ENCODE results near the gene CHPF. TPM values are rescaled to one million over a fixed set of nuclear protein-coding genes. Genes with fewer than 3 reads are reported as not detected.

The CHPF gene
- total and polyA plus RNA-seq, 2 donors (not counting 3 experiments of a cell fraction or from before 2014, with no cell fraction given): 0.24 to 0.32 TPM

DNA sequence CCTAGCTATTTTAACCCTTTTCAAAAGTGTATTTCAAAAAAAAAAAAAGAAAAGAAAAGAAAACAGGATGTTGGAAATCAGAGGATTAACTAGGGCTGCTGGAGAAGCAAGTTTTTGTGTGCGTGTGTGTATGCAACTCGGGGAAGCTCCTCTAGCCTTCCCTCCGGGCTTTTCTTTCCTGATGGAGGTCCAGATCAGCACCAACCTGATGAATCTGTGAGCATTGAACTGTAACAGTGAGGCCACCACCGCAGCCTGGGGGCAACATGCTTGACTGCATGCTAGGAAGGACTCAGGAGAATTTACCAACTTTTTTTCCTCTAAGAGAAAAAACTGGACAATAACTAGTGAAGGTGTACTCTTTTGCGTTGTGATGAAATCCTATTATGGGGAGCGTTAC lies 25.4 kb upstream of the CHPF start:
- FAIRE-seq: no peak
- Histone ChIP-seq H2AFZ (ENCODE audit: low read depth, low read length) (no peak overlapping the region), H3K4me3 (replicated peaks in 1 of 3; ENCODE audit: insufficient read depth in 1 of 3, low read depth in 1 of 3, low read length in 3 of 3) (no peak overlapping the region), H3K4me2 (ENCODE audit: insufficient read depth, low read length) (no peak overlapping the region), H3K27ac (ENCODE audit: insufficient read depth, low read depth, low read length) (no peak overlapping the region), H3K9me3 (replicated peaks; ENCODE audit: control insufficient read depth, insufficient read depth, low read length) (no peaks in the 10 kb centered on the region), H3K9ac (replicated peaks; ENCODE audit: extremely low read depth, insufficient read depth, low read length) (no peak overlapping the region), H3K36me3 (ENCODE audit: control insufficient read depth in 2 of 2, extremely low read depth in 1 of 2, insufficient read depth in 2 of 2, low read length in 2 of 2) (no peaks in the 10 kb centered on the region), H3K27me3 (ENCODE audit: control insufficient read depth in 2 of 2, insufficient read depth in 2 of 2, low read length in 2 of 2) (peaks cover 8 to 25% of the 10 kb centered on the region in 2 experiments), H3K79me2 (ENCODE audit: control insufficient read depth, insufficient read depth, low read length) (no peaks in the 10 kb centered on the region), H3K9me1 (replicated peaks; ENCODE audit: control insufficient read depth, extremely low read depth, insufficient read depth, low read length) (no peaks in the 10 kb centered on the region), H3K4me1 (ENCODE audit: control insufficient read depth, extremely low read depth, insufficient read depth, low read length) (no peaks in the 10 kb centered on the region), H4K20me1 (replicated peaks; ENCODE audit: control insufficient read depth, extremely low read depth, insufficient read depth, low read length) (no peaks in the 10 kb centered on the region)
- CTCF ChIA-PET: interaction anchor here (0.9 kb wide), 1 partner anchor 9 kb away, joined by 3 read pairs; no protein-coding TSS in a partner anchor
- TF ChIP-seq GATA2 (IDR thresholded peaks at IDR 0.05; ENCODE audit: insufficient read depth, insufficient read length, low read depth, low read length): no peak
- TF ChIP-seq MYC (IDR thresholded peaks at IDR 0.05; ENCODE audit: low read depth, low read length): no peak
- no peak for TF ChIP-seq POLR2A (IDR thresholded peaks at IDR 0.05; ENCODE audit: low read depth, low read length)
- no peak for TF ChIP-seq POLR2AphosphoS5 (IDR thresholded peaks at IDR 0.05; ENCODE audit: insufficient read depth, low read depth, low read length)
- no peak for TF ChIP-seq JUN (IDR thresholded peaks at IDR 0.05; ENCODE audit: borderline replicate concordance, insufficient read depth, insufficient read length, low read depth)
- intact Hi-C loops (cut with micrococcal nuclease) (no loop called here), dilution Hi-C loops (cut with MboI; ENCODE audit: extremely low pct_ligation_motif_present, low sequenced_read_pairs) (no loop called here)
- BruUV-seq (replicated peaks): no TSS peak
- POLR2A ChIA-PET: no interaction called here
- DNase-seq (ENCODE audit: low read depth, low spot score): no peak

- no peaks in the 10 kb centered on the region for H3K79me2 ChIP-seq (ENCODE audit: control insufficient read depth, insufficient read depth, low read length)
- H3K4me2 ChIP-seq (ENCODE audit: insufficient read depth, low read length): no peak overlapping the region
- CTCF ChIA-PET: no interaction called here
- POLR2A ChIA-PET: no interaction called here
- intact Hi-C loops (cut with micrococcal nuclease) (no loop called here), dilution Hi-C loops (cut with MboI; ENCODE audit: extremely low pct_ligation_motif_present, low sequenced_read_pairs) (no loop called here)
- no peak overlapping the region for H3K4me3 ChIP-seq (replicated peaks in 1 of 3; ENCODE audit: insufficient read depth in 1 of 3, low read depth in 1 of 3, low read length in 3 of 3)
- TF ChIP-seq MYC (IDR thresholded peaks at IDR 0.05; ENCODE audit: low read depth, low read length) (no peak), FOS (IDR thresholded peaks at IDR 0.05; ENCODE audit: borderline replicate concordance, insufficient read depth, low read length) (no peak), GATA2 (IDR thresholded peaks at IDR 0.05; ENCODE audit: insufficient read depth, insufficient read length, low read depth, low read length) (no peak), MAX (IDR thresholded peaks at IDR 0.05; ENCODE audit: insufficient read depth, insufficient read length) (no peak), CTCF (IDR thresholded peaks at IDR 0.05; ENCODE audit: extremely low read depth in 1 of 2, insufficient read depth in 1 of 2, low read depth in 1 of 2, low read length in 2 of 2) (no peak), POLR2AphosphoS5 (IDR thresholded peaks at IDR 0.05; ENCODE audit: insufficient read depth, low read depth, low read length) (no peak), EZH2 (IDR thresholded peaks at IDR 0.05; ENCODE audit: borderline replicate concordance, low read depth, low read length, severe bottlenecking) (no peak), POLR2A (IDR thresholded peaks at IDR 0.05; ENCODE audit: low read depth, low read length) (no peak), JUN (IDR thresholded peaks at IDR 0.05; ENCODE audit: borderline replicate concordance, insufficient read depth, insufficient read length, low read depth) (no peak)
- H3K27me3 ChIP-seq (ENCODE audit: control insufficient read depth in 2 of 2, insufficient read depth in 2 of 2, low read length in 2 of 2): peaks cover 4 to 22% of the 10 kb centered on the region in 2 experiments
- FAIRE-seq: no peak
- no TSS peak for BruUV-seq (replicated peaks)
- no peaks in the 10 kb centered on the region for H3K9me1 ChIP-seq (replicated peaks; ENCODE audit: control insufficient read depth, extremely low read depth, insufficient read depth, low read length)
- H3K4me1 ChIP-seq (ENCODE audit: control insufficient read depth, extremely low read depth, insufficient read depth, low read length): no peaks in the 10 kb centered on the region
- H3K9ac ChIP-seq (replicated peaks; ENCODE audit: extremely low read depth, insufficient read depth, low read length): no peak overlapping the region
- H3K36me3 ChIP-seq (ENCODE audit: control insufficient read depth in 2 of 2, extremely low read depth in 1 of 2, insufficient read depth in 2 of 2, low read length in 2 of 2): no peaks in the 10 kb centered on the region
- H3K9me3 ChIP-seq (replicated peaks; ENCODE audit: control insufficient read depth, insufficient read depth, low read length): no peaks in the 10 kb centered on the region
- no peak overlapping the region for H3K27ac ChIP-seq (ENCODE audit: insufficient read depth, low read depth, low read length)
- H2AFZ ChIP-seq (ENCODE audit: low read depth, low read length): no peak overlapping the region
- DNase-seq (ENCODE audit: low read depth, low spot score): no peak
- H4K20me1 ChIP-seq (replicated peaks; ENCODE audit: control insufficient read depth, extremely low read depth, insufficient read depth, low read length): no peaks in the 10 kb centered on the region
Observed at GRCh38 chr2:219567791-219568361, 24.3 kb upstream of the CHPF start.
